Astrocyte (in vitro differentiated cells and primary cell): Measurements from ENCODE around the gene GPSM3. TPM values are rescaled to one million over a fixed set of nuclear protein-coding genes. Genes with fewer than 3 reads are reported as not detected.

ENCODE experiments used
- DNase-seq: peaks from one replicate; pipeline ENCODE4 v3.0.0-alpha.2; 2010; ENCODE audit warnings: low read depth
- FAIRE-seq: peaks from 2 replicates; lab custom pipeline; 2011; peaks lifted over from hg19 to GRCh38; lab: Jason Lieb, UNC
- H2AFZ ChIP-seq: 2 replicates; pipeline ENCODE4 v1.6.0; 2012; ENCODE audit warnings: low read depth, low read length, inconsistent platforms
- H3K27ac ChIP-seq: 2 replicates; pipeline ENCODE4 v1.5.1; 2011; ENCODE audit warnings: low read depth, low read length, inconsistent platforms
- H3K27me3 ChIP-seq: 2 replicates; pipeline ENCODE4 v1.6.0; 2011; ENCODE audit warnings: low read length, inconsistent platforms; ENCODE audit not compliant: insufficient read depth
- H3K36me3 ChIP-seq: 2 replicates; pipeline ENCODE4 v1.5.1; 2011; ENCODE audit warnings: low read length, inconsistent platforms; ENCODE audit not compliant: insufficient read depth
- H3K4me1 ChIP-seq: 2 replicates; pipeline ENCODE4 v1.5.1; 2011; ENCODE audit warnings: low read length, inconsistent platforms; ENCODE audit not compliant: insufficient read depth
- H3K4me2 ChIP-seq: 2 replicates; pipeline ENCODE4 v1.6.0; 2012; ENCODE audit warnings: low read length, inconsistent platforms
- H3K4me3 ChIP-seq: 2 replicates; pipeline ENCODE4 v1.5.1; 2011; ENCODE audit warnings: low read depth, mild to moderate bottlenecking, low read length, inconsistent platforms; ENCODE audit not compliant: insufficient read depth
- H3K79me2 ChIP-seq: 2 replicates; pipeline ENCODE4 v1.6.0; 2012; ENCODE audit warnings: mild to moderate bottlenecking, low read length, inconsistent platforms; ENCODE audit not compliant: insufficient read depth
- H3K9ac ChIP-seq: 2 replicates; pipeline ENCODE4 v1.6.0; 2012; ENCODE audit warnings: mild to moderate bottlenecking, low read length, inconsistent platforms
- H3K9me3 ChIP-seq: 2 replicates; pipeline ENCODE4 v1.5.1; 2012; ENCODE audit warnings: low read depth, mild to moderate bottlenecking, low read length, inconsistent platforms; ENCODE audit not compliant: insufficient read depth
- H4K20me1 ChIP-seq: 2 replicates; pipeline ENCODE4 v1.6.0; 2012; ENCODE audit warnings: low read length, inconsistent platforms; ENCODE audit not compliant: insufficient read depth
- H3K27ac Mint-ChIP-seq: one replicate; pipeline ENCODE4 v1.8.0; 2021; ENCODE audit warnings: mild to moderate bottlenecking, mixed read lengths; ENCODE audit not compliant: unreplicated experiment
- H3K27me3 Mint-ChIP-seq: one replicate; pipeline ENCODE4 v1.8.0; 2021; ENCODE audit warnings: low read depth, mixed read lengths; ENCODE audit not compliant: unreplicated experiment
- H3K36me3 Mint-ChIP-seq: one replicate; pipeline ENCODE4 v1.8.0; 2021; ENCODE audit warnings: low read depth, mixed read lengths; ENCODE audit not compliant: unreplicated experiment
- H3K4me1 Mint-ChIP-seq: one replicate; pipeline ENCODE4 v1.8.0; 2021; ENCODE audit warnings: low read depth, mixed read lengths; ENCODE audit not compliant: unreplicated experiment
- H3K4me3 Mint-ChIP-seq: one replicate; pipeline ENCODE4 v1.8.0; 2021; ENCODE audit warnings: mild to moderate bottlenecking, moderate library complexity, mixed read lengths; ENCODE audit not compliant: unreplicated experiment
- H3K9me3 Mint-ChIP-seq: one replicate; pipeline ENCODE4 v1.8.0; 2021; ENCODE audit warnings: mild to moderate bottlenecking, mixed read lengths; ENCODE audit not compliant: unreplicated experiment
- CTCF ChIP-seq: IDR thresholded peaks from 2 replicates; pipeline ENCODE4 v1.5.1; 2011; ENCODE audit warnings: low read depth, mild to moderate bottlenecking, inconsistent platforms, low read length, moderate library complexity; ENCODE audit not compliant: insufficient read depth
- EZH2 ChIP-seq: IDR thresholded peaks from 2 replicates; pipeline ENCODE4 v1.6.1; 2012; ENCODE audit warnings: mild to moderate bottlenecking, low read length, inconsistent platforms; ENCODE audit not compliant: insufficient read depth
- total RNA-seq: library from RNA; stranded (reverse); gene quantifications from 2 replicates; pipeline ENCODE4 v1.2.1, GENCODE V29; 2021

GPSM3 gene
- total RNA-seq, 1 donor from 2014 or later: 9.6 TPM

GRCh38 chr6:32177788-32178546, 14.5 kb downstream of the GPSM3 start, which contains the start of gene RNF5:
Gene RNF5, plus strand, starts transcription at chr6:32178405. Its CDS starts 107 bp downstream, at chr6:32178512.
- peak; percentile 83 for FAIRE-seq
- peak; percentile 100 for DNase-seq
- Mint-ChIP-seq H3K4me1 (peaks cover 30% of the 10 kb centered on the region), H3K4me3 (peak within 1 kb of the TSS; percentile 97), H3K36me3 (peaks cover 6% of the 10 kb centered on the region), H3K9me3 (no peaks in the 10 kb centered on the region), H3K27me3 (no peaks in the 10 kb centered on the region), H3K27ac (peak within 1 kb of the TSS; percentile 99)
- peaks cover 18% of the 10 kb centered on the region for H4K20me1 ChIP-seq
- H3K4me1 ChIP-seq: peaks cover 33% of the 10 kb centered on the region
- peak within 1 kb of the TSS; percentile 91 for H3K27ac ChIP-seq
- TF ChIP-seq EZH2: no peak
- TF ChIP-seq CTCF: no peak
- H3K9ac ChIP-seq: peak within 1 kb of the TSS; percentile 98
- peak within 1 kb of the TSS; percentile 95 for H3K4me2 ChIP-seq
- H3K36me3 ChIP-seq: peaks cover 5% of the 10 kb centered on the region
- H3K4me3 ChIP-seq: peak within 1 kb of the TSS; percentile 79
- peak within 1 kb of the TSS; percentile 77 for H2AFZ ChIP-seq
- no peaks in the 10 kb centered on the region for H3K27me3 ChIP-seq
- peaks cover 40% of the 10 kb centered on the region for H3K79me2 ChIP-seq
- no peaks in the 10 kb centered on the region for H3K9me3 ChIP-seq

GRCh38 chr6:32177183-32177787, 15.2 kb downstream of the GPSM3 start:
- Histone ChIP-seq H2AFZ (peak overlapping the region; percentile 77), H3K9me3 (no peaks in the 10 kb centered on the region), H3K27ac (peak overlapping the region; percentile 91), H3K79me2 (peaks cover 47% of the 10 kb centered on the region), H3K27me3 (no peaks in the 10 kb centered on the region), H3K4me2 (peak overlapping the region; percentile 95), H3K36me3 (no peaks in the 10 kb centered on the region), H3K4me1 (peaks cover 33% of the 10 kb centered on the region), H3K4me3 (peak overlapping the region; percentile 79), H4K20me1 (peaks cover 24% of the 10 kb centered on the region), H3K9ac (peak overlapping the region; percentile 98)
- no peak for TF ChIP-seq EZH2
- TF ChIP-seq CTCF: no peak
- H3K36me3 Mint-ChIP-seq: peaks cover 5% of the 10 kb centered on the region
- H3K4me3 Mint-ChIP-seq: peak overlapping the region; percentile 97
- H3K27me3 Mint-ChIP-seq: no peaks in the 10 kb centered on the region
- DNase-seq: no peak
- no peak for FAIRE-seq
- no peaks in the 10 kb centered on the region for H3K9me3 Mint-ChIP-seq
- H3K27ac Mint-ChIP-seq: peak overlapping the region; percentile 99
- H3K4me1 Mint-ChIP-seq: peaks cover 35% of the 10 kb centered on the region
